Midbrain (tissue), 1 donor: ENCODE results near the gene DNAJC3.
"Not testable (repeated sequence)": the region's sequence is repeated elsewhere in the genome, so short reads cannot be mapped to it uniquely, and the experiment has no call there.

Source experiments
- DNase-seq: peaks from one replicate; lab custom pipeline; 2025; lab: John Stamatoyannopoulos, UW

The DNAJC3 gene

DNA sequence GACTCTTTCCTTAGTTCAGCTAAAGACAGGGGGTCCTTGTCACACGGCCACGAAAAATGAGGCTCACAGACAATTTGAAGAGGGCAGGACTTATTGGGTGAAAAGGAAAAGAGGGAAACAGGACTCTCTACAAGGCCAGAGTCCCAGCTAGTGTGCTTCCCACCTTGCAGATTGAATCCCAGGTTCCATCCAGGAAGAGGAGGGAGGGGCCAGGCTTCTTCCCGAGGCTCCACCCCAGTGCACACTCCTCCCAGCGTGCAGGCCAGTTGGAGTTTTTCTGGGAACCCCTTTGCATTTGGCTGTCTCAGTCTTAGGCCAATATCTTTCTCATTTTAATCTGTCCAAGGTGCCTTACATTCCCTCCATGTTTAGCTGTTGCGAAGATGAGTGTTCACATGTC, 106.8 kb downstream of the DNAJC3 start:
- DNase-seq, result no peak

DNA sequence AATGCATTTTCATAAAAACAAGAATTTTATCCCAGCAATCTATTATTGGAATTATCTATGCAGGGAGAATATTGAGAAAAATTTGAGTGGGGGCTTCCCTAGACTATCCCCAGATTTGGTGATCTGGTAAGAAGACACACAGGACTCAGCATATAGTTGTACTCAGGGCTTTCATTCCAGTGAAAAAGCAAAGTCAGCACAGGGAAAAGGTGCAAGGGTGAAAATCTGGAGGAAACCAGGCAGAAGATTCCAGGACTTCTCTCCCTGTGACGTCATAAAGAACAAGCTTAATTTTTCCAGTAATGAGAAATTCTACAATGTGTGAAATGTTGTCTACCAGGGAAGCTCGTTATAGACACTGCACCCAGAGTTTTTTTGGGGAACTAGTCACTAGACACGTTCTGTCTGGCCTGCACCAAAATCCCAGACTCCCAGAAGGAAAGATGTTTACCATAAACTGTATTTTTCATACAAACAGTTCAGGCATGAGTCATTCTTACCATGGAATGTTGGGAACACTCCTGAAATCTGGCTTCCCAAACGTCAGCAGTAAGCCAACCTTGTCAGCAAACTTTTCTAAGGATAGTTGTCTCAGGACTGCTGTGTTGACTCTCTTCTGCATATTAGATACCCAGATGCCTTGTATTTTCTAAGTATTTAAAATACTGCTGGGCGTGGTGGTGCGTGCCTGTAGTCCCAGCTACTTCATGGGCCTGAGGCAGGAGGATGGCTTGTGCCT, 107.4 kb downstream of the DNAJC3 start:
- DNase-seq, result no peak

DNA sequence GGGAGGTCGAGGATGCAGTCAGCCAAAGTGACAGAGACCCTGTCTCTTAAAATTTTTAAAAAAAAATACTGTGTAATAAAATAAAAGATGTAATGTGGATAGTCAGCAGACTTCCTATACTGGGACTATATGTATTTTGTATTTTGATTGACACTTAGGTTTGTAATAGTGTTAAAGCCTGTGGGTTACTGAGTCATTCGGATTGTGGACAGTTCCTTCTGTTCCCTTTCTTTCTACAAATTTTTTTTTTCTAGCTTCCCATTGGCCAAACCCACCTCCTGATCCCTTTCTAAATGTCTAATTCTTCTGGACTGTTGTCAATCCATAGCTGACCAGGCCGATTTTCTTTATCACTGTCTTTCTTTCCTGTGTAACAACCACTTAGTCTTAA, 108.0 kb downstream of the DNAJC3 start:
- DNase-seq, result no peak

DNA sequence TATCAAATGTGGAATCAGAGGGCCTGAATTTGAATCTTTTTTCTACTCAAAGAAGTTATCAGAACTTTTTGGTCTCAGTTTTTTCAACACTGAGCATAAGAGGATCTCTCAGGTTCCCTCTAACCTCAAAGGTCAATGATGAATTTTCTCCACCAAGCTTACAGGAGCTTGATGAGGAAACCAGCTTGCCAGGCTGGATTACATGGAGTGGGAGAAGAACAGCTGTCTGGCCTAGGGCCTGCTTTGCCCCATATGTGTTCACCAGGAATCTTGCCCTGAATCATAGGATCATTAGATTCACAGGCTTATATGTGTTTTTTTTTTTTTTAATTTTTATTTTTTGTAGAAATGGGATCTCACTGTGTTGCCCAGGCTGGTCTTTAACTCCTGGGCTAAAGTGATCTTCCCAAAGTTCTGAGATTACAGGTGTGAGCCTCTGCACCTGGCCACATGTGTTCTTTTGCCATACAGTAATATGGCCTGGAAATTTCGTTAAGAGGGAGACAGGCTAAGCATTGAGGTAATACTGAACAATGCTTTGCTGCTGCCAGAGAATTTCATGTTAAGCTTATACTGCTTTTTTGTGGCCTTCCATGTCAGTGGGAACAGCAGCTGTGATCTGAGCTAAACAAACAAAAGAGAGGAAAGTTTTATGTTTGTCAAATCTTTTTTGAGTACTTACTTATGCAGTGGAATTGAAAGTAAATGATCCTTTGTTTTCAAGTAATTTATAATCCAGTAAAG, 110.6 kb downstream of the DNAJC3 start:
- no peak for DNase-seq

DNA sequence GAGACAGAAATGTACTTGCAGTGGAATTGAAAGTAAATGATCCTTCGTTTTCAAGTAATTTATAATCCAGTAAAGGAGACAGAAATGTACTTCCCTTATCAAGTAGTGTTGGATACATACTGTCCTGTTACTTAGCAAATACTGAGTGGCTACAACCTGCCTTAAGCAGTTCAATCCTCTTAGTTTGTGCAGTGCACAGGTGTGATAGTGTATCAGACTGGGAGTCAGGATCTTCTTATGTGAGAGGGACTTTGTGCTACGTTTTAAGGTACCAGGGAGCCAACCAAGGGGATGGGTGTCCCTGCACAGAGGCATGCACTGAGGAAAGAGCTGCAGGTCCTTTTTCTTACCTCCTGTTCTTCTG, 111.1 kb downstream of the DNAJC3 start:
- DNase-seq, result no peak

DNA sequence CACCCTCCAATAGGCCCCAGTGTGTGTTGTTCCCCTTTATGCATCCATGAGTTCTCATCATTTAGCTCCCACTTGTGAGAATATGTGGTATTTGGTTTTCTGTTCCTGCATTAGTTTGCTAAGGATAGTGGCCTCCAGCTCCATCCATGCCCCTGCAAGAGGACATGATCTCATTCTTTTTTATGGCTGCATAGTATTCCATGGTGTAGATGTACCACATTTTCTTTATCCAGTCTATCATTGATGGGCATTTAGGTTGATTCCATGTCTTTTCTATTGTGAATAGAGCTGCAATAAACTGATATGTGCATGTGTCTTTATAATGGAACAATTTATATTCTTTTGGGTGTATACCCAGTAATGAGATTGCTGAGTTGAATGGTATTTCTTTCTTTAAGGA, 112.4 kb downstream of the DNAJC3 start:
- DNase-seq, result not testable (repeated sequence)

DNA sequence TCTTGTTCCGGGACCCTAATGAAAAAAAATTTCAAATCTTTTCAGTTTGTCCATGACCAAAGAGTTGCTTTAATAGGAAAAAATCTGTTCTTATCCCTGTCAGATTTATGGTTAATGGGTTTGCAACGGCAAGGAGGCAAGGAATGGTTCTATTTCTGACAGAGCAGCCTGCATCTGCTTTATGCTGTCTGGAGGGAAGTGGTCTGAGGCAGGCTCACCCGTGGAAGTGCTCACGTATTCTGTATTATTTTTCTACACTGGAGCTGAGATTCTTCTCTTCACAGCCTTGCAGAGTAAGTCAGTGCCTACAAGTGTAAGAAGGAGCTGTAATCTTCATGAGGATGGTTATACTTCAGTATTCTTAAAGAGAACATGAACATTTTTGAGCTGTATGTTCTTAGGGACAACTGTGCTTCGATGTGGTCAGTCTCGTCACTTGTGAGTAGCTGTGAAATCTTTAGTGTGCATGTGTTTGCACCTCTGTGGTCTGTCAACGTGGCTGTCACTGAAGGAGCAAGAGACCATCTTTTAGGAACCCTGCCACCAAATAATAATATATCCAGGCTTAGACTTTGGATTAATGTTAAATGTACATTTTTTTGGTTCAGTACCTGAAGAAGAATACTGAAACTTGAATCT, 114.3 kb downstream of the DNAJC3 start:
- DNase-seq, result no peak

DNA sequence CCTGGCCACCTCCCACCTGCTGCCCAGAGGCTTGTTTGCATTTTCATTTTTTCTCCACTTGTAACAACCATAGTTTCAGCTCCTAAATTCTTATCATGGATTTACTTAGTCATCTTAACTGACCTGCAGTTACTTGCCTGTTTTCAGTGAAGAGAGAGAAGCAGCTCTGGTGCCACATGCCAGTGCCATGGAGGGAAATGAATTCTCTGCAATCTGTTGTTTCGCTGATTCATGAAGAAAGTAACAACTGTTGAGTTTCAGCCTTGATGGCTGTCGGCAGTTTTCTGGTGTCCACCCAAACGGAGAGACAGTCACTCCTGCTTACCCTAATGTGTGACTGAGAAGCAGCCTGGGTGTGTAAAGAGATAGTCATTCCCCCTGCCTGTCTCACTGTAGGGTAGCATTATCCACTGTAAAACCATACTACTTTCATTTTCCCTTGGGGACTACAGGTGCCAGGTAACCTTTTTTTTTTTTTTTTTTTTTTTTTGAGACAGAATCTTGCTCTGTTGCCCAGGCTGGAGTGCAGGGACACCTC, 116.1 kb downstream of the DNAJC3 start:
- no peak for DNase-seq

DNA sequence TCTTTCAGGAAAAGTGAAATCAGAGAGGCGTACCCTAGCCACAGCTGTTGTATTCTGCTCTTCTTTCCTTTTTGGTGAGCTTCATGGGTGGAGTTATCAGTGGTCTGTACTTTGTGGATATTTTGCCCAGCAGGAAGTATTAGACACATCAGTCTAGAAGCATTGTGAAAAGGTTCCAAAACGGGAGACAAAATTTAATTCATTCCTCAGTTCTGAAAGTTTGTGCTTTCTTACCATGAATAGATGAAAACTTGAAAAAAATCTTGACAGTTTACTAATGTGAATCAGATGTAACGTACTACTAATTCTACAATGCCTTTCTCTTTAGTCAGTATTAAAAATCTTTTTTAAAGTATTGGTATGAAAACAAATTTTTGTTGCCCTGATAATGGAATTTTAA, 116.8 kb downstream of the DNAJC3 start:
- DNase-seq, result no peak

DNA sequence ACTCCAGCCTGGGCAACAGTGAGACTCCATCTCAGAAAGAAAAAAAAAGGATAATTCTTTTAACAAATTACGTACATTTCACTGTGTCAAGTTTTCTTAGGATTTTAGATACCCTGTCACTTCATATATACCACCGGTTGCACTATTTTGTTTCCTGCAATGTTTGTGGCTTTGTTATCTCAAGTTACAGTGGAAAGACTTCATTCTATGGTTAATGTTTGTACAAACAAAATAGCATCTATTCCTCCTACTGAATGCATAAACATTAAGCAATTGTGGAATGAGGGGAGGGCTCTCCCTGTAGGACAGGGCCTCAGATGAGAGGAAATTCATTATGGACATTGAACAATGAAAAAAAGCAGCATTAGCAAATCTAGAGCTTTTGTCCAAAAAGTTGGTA, 120.1 kb downstream of the DNAJC3 start:
- DNase-seq, result no peak

DNA sequence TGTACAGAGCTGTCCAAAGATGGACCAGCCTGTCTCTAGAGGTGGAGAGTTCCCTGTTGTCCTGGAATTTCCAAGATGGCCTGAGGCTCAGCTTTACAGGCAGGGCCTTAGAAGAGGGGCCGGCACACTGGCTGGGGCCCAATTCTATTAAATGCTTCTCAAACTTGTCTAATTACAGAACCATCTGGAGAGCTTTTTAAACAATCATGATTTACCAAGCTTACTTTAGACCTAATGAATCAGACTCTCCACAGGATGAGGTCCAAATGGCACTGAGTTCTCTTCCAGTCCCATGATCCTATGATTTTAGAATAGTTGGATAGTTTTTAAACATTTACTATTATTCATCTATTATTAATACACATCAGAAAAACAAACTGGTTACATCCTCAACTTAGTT, 123.5 kb downstream of the DNAJC3 start:
- no peak for DNase-seq

DNA sequence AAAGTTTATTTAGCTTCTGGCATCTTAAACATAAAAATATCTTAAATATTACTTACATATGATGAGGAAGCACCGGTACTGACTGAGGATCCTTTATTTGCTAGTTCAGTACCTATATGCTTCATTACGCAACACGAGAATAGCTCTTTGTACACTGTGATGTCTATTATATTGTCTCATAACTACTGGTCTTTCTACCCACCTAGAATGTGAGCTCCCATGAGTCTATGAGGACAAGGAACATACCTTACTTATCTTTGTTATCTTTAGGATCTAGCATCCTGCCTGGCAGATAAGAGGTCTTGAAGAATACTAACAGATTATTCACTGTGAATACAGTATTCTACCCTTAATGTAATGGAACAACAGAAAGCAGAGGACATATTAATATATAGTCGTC, 124.9 kb downstream of the DNAJC3 start:
- DNase-seq, result no peak

DNA sequence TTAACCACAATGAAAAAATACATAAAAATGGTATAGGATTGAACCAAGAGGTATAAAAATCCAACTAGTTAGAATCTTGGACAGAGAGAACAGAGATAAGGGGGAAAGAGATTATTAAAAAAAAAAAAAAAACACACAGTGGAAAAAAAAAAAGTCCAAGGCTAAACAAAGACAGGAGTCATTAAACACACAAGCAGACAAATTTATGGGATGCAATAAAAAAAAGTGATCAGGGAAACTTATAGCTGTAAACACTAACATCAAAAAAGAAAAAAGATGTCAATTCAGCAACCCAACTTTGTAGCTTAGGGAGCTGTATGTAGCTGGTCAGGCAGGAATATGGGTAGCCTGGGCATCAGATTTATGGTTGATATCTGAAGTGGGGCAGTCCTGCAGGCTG, 129.0 kb downstream of the DNAJC3 start:
- DNase-seq, result no peak

DNA sequence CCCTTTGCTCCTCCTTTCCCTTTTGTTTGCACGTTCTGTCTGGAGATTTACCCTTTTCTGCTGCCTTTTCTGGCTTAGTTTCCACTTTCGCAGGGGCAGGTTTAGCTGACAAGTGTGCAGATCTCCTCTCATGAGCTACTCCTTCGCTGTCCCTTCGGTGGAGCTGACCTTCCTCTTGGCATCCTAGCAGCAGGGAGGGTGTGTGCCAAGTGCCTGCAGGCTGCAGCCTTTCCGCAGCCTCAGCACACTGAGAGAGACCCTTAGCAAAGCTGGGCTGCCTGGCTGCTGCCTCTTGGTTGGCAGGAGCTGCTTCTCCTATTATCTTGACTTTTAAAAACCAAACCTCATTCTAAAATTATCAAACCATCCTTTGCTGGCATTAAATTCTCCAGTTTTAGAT, 132.5 kb downstream of the DNAJC3 start:
- no peak for DNase-seq

DNA sequence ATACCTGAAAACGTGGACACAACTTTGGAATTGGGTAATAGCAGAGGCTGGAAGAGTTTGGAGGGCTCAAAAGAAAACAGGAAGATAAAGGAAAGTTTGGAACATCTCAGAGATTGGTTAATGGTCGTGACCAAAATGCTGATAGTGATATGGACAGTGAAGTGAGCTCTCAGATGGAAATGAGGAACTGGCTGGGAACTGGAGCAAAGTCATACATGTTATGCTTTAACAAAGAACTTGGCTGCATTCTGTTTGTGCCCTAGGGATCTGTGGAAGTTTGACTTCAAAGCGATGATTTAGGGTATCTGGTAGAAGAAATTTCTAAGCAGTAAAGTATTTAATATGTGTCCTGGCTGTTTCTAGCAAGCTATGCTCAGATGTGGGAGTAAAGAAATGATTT, 136.2 kb downstream of the DNAJC3 start:
- DNase-seq, result no peak

DNA sequence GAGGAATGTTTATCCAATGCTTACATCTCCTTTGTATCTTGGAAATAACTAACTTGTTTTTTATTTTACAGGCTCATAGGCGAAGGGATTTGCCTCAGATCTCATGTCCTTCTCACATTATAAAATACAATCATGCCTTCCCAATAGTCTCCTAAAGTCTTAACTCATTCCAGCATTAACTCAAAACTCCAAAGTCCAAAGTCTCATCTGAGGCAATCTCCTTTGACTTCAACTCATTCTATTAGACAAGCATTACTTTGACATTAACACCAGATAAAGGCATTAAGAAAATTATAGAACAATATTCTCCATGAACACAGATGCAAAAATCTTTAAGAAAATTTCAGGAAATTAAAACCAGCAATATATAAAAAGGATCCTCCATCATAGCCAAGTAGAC, 137.6 kb downstream of the DNAJC3 start:
- no peak for DNase-seq

DNA sequence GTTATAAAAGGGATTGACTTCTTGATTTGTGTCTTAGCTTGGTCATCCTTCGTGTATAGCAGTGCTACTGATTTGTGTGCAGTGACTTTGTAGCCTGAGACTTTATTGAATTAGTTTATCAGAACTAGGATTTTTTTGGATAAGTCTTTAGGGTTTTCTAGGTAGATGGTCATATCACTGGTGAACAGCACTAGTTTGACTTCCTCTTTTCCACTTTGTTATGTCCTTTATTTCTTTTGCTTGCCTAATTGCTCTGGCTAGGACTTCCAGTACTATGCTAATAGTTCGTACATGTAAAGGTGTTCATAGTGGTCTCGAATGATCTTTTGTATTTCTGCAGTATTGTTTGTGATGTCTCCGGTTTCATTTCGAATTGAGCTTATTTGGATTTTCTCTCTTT, 145.4 kb downstream of the DNAJC3 start:
- DNase-seq, result no peak

DNA sequence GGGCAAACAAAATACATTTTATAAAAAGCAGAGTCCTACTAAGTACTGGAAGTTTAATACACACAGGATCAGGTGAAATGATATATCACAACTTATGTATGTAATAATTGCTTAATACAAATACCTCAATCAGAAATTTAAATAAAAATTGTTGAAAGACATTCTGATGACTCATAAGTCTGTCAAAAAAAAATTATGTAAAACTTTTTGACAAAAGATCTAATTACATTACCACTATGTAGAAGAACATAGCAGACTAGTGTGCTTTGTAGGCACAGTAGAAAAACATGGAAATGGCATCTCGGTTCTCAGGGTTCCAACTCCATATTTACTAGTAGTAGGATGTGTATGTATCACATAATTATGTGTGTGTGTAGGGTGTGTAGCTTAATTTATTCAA, 156.2 kb downstream of the DNAJC3 start:
- DNase-seq, result no peak

DNA sequence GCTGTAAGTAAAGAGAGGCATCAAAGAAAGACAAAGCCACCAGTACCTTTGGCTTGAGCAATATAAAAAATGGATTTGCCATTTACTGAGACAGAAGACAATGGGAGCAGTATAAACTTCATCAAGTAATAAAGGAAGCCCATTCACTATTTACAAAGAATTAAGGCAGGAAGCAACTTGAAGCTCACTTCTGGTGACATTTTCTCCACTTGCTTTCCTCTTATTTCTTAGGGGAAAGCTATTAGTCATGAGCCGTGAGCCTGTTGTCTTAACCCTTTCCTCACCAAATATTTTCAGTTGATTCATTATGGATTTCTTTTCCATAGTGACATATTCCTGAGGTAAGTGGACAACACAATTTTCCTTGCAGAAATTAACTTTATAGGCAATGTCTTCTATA, 156.8 kb downstream of the DNAJC3 start:
- no peak for DNase-seq

DNA sequence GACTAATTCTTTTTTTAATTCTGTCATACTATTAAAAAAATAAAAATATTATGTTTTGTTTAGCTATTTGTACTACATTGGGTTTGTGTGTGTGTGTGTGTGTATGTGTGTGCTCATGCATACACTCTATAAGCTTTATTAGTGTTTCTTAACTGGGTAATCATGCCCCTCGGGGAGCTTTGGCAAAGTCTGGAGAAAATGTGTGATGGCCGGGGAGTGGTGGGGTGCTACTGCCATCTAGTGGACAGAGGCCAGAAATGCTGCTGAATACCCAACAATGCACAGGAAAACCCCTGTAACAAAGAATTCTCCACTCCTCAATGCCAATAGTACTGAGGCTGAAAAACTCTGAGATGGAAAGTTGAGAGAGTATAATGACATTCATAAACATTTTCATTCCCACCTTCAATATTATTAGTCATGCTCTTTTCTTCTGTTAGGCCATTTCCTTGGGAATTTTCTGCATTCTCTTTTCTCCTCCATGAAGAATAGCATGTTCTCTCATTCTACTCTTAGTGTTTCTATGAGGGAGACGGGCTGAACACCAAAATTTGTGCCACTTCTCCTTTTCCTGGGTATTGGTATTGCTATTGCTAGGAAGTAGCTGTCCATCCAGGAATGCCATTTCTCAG, 157.3 kb downstream of the DNAJC3 start:
- DNase-seq, result peak; percentile 72

DNA sequence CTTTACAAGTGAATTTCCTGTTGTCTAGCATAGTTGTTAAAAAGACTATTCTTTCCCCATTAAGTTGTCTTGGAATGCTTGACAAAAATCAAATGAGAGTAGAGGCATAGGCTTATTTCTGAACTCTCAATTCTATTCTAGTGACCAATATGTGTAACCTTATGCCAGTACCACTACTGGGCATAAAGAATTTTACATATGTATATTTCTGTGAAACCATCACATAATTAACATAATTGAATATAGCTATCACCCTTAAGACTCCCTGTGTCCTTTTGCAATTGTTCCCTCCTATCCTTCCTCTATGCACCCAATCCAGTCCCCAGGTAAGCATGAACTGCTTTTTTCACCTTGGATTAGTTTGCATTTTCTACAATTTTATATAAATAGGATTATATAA, 165.0 kb downstream of the DNAJC3 start:
- DNase-seq, result no peak

DNA sequence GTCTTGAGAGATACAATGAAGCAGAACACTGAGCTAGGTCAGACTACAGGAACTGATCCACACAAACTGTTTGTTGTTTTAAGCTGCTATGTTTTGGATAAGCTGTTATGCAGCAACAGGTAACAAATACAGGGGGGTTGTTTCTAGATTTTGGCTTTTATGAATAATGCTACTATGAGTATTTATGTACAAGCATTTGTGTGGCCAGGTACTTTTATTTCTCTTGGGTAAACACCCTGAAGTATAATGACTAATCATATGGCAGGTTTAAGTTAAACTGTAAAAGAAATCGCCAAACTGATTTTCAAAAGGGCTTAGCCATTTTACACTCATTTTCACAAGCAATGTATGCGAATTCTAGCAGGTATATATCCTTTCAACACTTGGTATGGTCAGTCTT, 166.0 kb downstream of the DNAJC3 start:
- DNase-seq, result no peak
